ENCODE results near the gene FOXP4.

FOXP4 gene

GRCh38 chr6:41641352-41641925 is 95.3 kb downstream of the FOXP4 start:
- DNase-seq (ENCODE audit: extremely low read depth, low read depth) = no peak
- no peak for TF ChIP-seq CTCF (IDR thresholded peaks at IDR 0.05; ENCODE audit: low read depth, low read length, missing control alignments)
- no peak overlapping the region for H3K4me3 ChIP-seq (replicated peaks; ENCODE audit: low read depth, low read length)

- no peak for DNase-seq (ENCODE audit: extremely low read depth, low read depth)
- H3K4me3 ChIP-seq (replicated peaks; ENCODE audit: low read depth, low read length) = no peak overlapping the region
- no peak for TF ChIP-seq CTCF (IDR thresholded peaks at IDR 0.05; ENCODE audit: low read depth, low read length, missing control alignments)
Measured at GRCh38 chr6:41642090-41642959, 96.1 kb downstream of the FOXP4 start.

GRCh38 chr6:41642960-41643898 is 97.0 kb downstream of the FOXP4 start:
- DNase-seq (ENCODE audit: extremely low read depth, low read depth) = no peak
- TF ChIP-seq CTCF (IDR thresholded peaks at IDR 0.05; ENCODE audit: low read depth, low read length, missing control alignments) = no peak

GRCh38 chr6:41643899-41644269 is 97.7 kb downstream of the FOXP4 start:
- no peak for DNase-seq (ENCODE audit: extremely low read depth, low read depth)
- TF ChIP-seq CTCF (IDR thresholded peaks at IDR 0.05; ENCODE audit: low read depth, low read length, missing control alignments) = no peak
- H3K4me3 ChIP-seq (replicated peaks; ENCODE audit: low read depth, low read length) = no peak overlapping the region

More at GRCh38 chr6:41642960-41643898, 97.0 kb downstream of the FOXP4 start:
- H3K4me3 ChIP-seq (replicated peaks; ENCODE audit: low read depth, low read length) = no peak overlapping the region

- no peak for DNase-seq (ENCODE audit: extremely low read depth, low read depth)
- TF ChIP-seq CTCF (IDR thresholded peaks at IDR 0.05; ENCODE audit: low read depth, low read length, missing control alignments) = no peak
- no peak overlapping the region for H3K4me3 ChIP-seq (replicated peaks; ENCODE audit: low read depth, low read length)
Measured at GRCh38 chr6:41644297-41644879, 98.2 kb downstream of the FOXP4 start.

- DNase-seq (ENCODE audit: extremely low read depth, low read depth) = no peak
- no peak overlapping the region for H3K4me3 ChIP-seq (replicated peaks; ENCODE audit: low read depth, low read length)
- TF ChIP-seq CTCF (IDR thresholded peaks at IDR 0.05; ENCODE audit: low read depth, low read length, missing control alignments) = no peak
Measured at GRCh38 chr6:41645007-41645618, 98.9 kb downstream of the FOXP4 start.

Measured in HFF-Myc (cell line).